LHCN-M2 (cell line): Measurements from ENCODE around the gene DGKH. TPM values are rescaled to one million over a fixed set of nuclear protein-coding genes. Genes with fewer than 3 reads are reported as not detected.
A peak's percentile ranks its signal among the peaks of the same experiment; 100 is the strongest.
"Not testable (repeated sequence)": the region's sequence is repeated elsewhere in the genome, so short reads cannot be mapped to it uniquely, and the experiment has no call there.

Experiments
- DNase-seq: peaks from one replicate; pipeline ENCODE4 v3.0.0-alpha.2; 2012; ENCODE audit warnings: low read depth
- total RNA-seq: library from RNA; depleted of rRNA; stranded (reverse); fragments of >200 nt; gene quantifications from 2 replicates; pipeline ENCODE4 v1.2.3, GENCODE V29; 2014

DGKH gene
- total RNA-seq, 1 experiment from 2014 or later, result 4.8 TPM

GRCh38 chr13:42041011-42041683, 7.3 kb upstream of the DGKH start:
- DNase-seq, result peak; percentile 48

DNA sequence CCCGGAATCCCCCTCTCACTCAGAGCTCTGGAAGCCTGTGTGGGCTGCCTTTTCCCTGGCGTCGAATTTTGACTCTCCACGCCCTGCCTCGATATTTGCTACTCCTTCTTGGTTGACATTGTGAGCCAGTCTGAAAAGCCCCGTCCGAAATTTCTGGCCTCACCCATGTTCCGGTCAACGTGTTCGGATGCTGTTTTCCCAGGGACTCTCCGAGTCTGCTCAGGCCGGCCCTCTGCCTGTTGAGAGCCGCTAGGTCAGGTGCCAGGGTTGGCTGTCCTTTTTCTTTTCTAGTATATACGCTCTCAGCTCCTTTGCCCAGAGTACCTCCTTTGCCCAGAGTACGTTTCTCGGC, 6.8 kb upstream of the DGKH start:
- DNase-seq, result peak; percentile 75

DNA sequence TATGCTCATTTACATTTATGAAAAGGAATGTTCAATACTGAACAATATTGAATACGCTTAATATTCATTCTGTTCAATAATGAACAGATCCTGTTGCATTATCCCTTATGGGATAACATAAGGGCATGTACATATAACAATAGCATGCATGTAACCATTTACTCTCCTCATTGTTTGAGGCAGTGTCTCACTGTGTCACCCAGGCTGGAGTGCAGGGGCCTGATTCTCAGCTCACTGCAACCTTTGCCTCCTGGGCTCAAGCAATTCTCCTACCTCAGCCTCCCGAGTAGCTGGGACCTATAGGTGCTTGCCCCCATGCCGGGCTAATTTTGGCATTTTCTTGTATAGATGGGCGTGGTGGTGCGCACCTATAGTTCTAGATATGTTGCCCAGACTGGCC, 4.8 kb upstream of the DGKH start:
- no peak for DNase-seq

DNA sequence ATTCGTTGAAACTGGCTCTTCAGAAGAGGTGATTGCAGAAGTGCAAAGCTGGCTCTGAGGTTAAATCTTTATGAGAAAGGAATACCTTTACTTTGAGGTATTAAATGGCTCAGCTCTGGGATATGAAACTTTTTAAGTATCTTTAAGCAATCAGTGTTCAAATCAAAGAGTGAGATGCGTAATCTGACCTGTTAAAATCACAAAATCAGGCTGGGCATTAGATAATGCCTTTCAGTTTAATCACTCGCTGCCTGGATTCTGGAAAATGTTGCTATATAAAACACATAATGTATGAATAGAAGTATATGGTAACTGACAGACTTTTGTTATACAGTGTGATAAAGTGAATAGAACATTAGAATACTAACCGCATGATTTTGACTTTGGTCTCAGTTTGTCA, 2.0 kb upstream of the DGKH start:
- DNase-seq, result no peak

DNA sequence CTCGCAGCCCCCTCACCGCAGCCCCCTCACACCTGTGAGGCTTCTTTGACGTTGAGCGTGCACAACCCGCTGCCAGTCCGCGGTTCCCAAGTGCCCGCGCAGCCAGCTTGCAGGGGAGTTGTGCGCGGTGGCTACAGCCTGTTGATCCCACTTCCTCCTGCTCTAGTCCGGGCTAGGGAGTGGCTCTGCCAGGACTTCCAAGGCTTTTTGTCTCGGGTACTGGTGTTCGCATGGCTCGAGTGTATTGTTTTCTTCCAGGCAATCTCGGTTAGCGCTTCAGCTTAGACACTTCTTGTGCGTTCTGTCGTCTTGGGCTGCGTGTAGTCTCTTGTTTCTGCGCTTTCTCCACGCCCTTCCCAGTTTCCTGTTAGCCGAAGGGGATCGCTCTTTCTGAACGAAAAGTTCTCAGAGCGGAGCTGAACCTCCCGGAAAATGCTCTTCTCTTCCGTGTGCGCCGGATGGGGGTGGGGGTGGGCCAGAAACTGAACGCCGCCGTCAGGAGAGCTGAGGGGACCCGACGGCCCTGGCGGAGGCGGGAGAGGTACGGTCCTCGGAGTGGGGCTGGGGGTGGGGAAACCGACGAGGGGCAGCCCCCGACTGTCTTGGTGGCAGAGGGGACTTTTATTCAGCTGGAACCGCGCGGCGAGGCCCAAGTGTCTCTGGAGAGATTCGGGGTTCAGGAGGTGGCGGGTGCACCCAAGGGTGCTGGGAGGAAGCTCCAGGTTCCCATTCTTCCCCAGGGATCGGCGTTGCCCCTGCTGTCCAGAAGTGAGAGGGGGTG, 697 bp upstream of the DGKH start:
- peak; percentile 65 for DNase-seq

GRCh38 chr13:42048684-42049453, 421 bp downstream of the DGKH start:
- DNase-seq, result peak; percentile 70

DNA sequence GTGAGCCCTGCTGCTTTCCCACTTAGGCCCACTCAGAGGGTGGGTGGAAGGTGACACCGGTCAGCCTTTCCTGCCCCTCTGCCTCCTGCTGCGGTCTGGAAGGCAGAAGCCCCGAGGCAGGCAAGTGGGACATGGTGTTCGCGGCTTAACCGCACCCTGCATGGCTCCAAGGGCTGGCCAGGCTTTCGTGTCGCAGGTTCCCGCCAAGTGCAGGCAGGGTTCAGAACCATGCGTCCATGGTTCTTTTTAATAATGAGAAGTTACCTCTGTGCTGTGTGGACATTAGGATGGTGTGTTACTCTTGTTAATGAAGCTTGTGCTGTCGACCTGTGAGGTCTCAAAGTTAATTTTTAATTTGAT, 986 bp downstream of the DGKH start:
- DNase-seq, result no peak

GRCh38 chr13:42054798-42055499, 6.5 kb downstream of the DGKH start:
- DNase-seq, result no peak

GRCh38 chr13:42055500-42056085, 7.1 kb downstream of the DGKH start:
- DNase-seq, result no peak

GRCh38 chr13:42056146-42056545, 7.7 kb downstream of the DGKH start:
- DNase-seq, result no peak

- no peak for DNase-seq
Observed at GRCh38 chr13:42056583-42056982, 8.1 kb downstream of the DGKH start.

- DNase-seq, result no peak
Observed at GRCh38 chr13:42057918-42058530, 9.6 kb downstream of the DGKH start.

GRCh38 chr13:42061943-42062342, 13.5 kb downstream of the DGKH start:
- no peak for DNase-seq

DNA sequence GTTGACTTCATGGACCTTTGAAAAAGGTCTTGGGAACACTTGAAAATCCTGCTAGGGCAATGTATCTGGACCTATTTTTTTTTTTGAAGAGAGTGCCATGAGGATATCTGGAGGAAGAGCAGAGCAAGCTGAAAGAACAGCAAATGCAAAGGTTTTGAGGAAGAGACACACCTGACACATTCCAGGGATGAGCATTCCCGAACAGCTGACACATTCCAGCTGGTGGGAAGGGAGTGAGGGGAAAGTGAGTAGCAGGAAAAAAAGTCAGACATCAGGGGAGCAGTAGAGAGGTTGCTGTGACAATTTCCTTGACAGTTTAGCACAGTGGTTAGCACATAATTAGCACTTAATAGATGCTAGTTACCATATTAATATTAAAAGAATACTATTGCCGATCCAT, 14.7 kb downstream of the DGKH start:
- peak; percentile 4 for DNase-seq

GRCh38 chr13:42064259-42064658, 15.8 kb downstream of the DGKH start:
- DNase-seq, result peak; percentile 82

DNA sequence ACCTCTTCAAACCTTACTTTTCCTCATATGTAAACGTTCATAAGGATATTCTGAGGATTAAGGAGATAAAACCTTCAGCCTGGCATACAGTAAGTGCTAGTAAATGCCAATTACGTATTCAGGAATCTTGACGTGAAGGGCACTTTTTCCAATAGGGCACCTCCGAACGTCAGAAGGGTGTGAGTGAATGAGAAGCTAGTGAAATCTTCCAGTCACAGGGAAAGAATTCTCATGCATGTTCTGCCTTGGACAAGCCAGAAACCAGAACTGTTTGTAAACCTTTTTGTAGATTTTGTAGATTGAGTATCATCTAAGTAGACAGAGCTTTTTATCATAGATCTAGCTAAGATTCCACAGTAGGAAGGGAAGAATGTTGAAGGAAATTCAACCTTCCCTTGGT, 16.5 kb downstream of the DGKH start:
- DNase-seq, result no peak

GRCh38 chr13:42065414-42065813, 17.0 kb downstream of the DGKH start:
- no peak for DNase-seq

GRCh38 chr13:42066542-42066941, 18.1 kb downstream of the DGKH start:
- peak; percentile 15 for DNase-seq

- DNase-seq, result no peak
Observed at GRCh38 chr13:42068886-42069285, 20.4 kb downstream of the DGKH start.

- not testable (repeated sequence) for DNase-seq
Observed at GRCh38 chr13:42070599-42070998, 22.2 kb downstream of the DGKH start.

DNA sequence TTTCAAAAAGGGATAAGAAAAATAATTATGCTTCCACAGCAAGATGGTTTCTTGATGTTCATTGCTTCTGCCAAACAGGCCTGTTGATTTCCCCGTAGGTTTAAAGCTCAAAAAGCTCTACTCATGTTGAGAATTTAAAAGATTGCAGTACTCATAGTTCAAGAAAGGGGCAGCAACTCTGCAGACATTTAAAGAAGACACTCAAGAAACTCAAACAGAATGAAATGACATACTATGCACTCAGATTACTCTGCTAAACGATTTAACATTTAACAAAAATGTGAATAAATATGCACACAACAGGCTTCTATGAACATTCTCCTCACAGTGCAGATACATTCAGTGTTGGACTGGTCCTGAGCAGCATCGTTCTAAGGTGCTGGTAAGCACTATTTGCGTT, 22.7 kb downstream of the DGKH start:
- DNase-seq, result not testable (repeated sequence)
